ENCODE measurements around the gene SPTY2D1.

DNA sequence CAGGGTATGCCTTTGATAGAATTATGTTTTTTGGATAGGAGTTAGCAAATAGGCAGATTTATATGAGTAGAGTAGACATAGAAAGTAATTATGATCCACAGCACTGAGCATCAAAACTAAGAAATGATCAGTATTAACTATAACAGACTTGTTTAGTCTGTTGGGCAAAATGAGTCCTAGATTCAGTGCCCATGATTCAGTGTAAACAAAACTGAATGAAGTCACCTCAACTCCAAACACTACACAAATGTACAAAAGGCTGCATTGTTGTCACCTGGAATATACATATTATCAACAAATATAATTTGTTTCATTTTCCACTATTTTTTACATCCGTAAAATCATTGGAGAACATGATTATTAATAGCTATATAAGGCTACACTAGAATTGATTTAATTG lies 52.3 kb downstream of the SPTY2D1 start:
- TF ChIP-seq CTCF (IDR thresholded peaks at IDR 0.05): no peak
- TF ChIP-seq, protein P1, sequence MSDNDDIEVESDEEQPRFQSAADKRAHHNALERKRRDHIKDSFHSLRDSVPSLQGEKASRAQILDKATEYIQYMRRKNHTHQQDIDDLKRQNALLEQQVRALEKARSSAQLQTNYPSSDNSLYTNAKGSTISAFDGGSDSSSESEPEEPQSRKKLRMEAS (IDR thresholded peaks at IDR 0.05; ENCODE audit: low read depth): no peak
- no peak for TF ChIP-seq SMC3 (IDR thresholded peaks at IDR 0.05; ENCODE audit: low read depth, low read length)
- no peak for TF ChIP-seq TEAD4 (IDR thresholded peaks at IDR 0.05; ENCODE audit: borderline replicate concordance, insufficient read depth)
- TF ChIP-seq EP300 (IDR thresholded peaks at IDR 0.05; ENCODE audit: borderline replicate concordance in 1 of 2, low read depth in 1 of 2, low read length in 1 of 2): no peak
- no peak for TF ChIP-seq RFX5 (IDR thresholded peaks at IDR 0.05; ENCODE audit: low read length)
- no peak for TF ChIP-seq ELF1 (IDR thresholded peaks at IDR 0.05)
- TF ChIP-seq CHD2 (IDR thresholded peaks at IDR 0.05; ENCODE audit: low read length, partially characterized antibody): no peak
- no peak for TF ChIP-seq PBX3 (IDR thresholded peaks at IDR 0.05)
- TF ChIP-seq, protein P2, sequence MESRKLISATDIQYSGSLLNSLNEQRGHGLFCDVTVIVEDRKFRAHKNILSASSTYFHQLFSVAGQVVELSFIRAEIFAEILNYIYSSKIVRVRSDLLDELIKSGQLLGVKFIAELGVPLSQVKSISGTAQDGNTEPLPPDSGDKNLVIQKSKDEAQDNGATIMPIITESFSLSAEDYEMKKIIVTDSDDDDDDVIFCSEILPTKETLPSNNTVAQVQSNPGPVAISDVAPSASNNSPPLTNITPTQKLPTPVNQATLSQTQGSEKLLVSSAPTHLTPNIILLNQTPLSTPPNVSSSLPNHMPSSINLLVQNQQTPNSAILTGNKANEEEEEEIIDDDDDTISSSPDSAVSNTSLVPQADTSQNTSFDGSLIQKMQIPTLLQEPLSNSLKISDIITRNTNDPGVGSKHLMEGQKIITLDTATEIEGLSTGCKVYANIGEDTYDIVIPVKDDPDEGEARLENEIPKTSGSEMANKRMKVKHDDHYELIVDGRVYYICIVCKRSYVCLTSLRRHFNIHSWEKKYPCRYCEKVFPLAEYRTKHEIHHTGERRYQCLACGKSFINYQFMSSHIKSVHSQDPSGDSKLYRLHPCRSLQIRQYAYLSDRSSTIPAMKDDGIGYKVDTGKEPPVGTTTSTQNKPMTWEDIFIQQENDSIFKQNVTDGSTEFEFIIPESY (IDR thresholded peaks at IDR 0.05; ENCODE audit: borderline replicate concordance, low read depth): no peak
- TF ChIP-seq RCOR1 (IDR thresholded peaks at IDR 0.05; ENCODE audit: low read length): no peak

All from SK-N-SH (cell line).